Lower leg skin (tissue), 3 donors: ENCODE data around the gene RNF212.

Experiments
- POLR2A ChIP-seq, 2 donors: fragments of 450-650 bp; IDR thresholded peaks; one replicate each; pipeline ENCODE4 v1.6.1; 2016 to 2017; ENCODE audit warnings: antibody characterized with exemption in 2 of 2, mild to moderate bottlenecking in 1 of 2, moderate library complexity in 1 of 2
- TF ChIP-seq, protein P1 (sequence below), 3 donors: fragments of 450-650 bp; IDR thresholded peaks; one replicate each; pipeline ENCODE4 v1.5.1; 2016; ENCODE audit warnings: antibody characterized with exemption in 3 of 3, mild to moderate bottlenecking in 3 of 3, moderate library complexity in 2 of 3

DNA sequence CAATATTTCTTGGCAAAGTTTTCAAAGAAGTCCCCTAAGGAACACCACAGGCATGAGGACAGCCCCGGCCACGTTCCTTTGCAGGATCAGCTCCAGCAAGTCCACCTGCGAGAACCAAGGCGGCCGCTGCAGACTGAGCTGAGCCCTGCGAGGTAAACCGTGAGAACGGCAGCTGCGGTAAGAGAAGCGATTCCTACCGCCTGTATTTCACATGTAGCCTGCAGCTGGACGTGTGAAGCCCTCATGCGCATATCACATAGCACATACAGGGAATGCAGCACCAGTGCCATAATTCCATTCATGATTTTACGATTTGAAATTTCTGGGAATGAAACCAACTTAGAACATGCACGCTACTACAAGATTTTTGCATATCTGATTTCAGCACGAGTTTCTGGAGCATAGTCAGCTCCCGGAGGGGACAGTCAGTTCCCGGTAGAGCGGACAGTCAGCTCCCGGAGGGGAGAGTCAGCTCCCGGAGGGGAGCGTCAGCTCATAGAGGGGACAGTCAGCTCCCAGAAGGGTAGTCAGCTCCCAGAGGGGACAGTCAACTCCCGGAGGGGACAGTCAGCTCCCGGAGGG lies 60.2 kb downstream of the RNF212 start:
- TF ChIP-seq, protein P1, sequence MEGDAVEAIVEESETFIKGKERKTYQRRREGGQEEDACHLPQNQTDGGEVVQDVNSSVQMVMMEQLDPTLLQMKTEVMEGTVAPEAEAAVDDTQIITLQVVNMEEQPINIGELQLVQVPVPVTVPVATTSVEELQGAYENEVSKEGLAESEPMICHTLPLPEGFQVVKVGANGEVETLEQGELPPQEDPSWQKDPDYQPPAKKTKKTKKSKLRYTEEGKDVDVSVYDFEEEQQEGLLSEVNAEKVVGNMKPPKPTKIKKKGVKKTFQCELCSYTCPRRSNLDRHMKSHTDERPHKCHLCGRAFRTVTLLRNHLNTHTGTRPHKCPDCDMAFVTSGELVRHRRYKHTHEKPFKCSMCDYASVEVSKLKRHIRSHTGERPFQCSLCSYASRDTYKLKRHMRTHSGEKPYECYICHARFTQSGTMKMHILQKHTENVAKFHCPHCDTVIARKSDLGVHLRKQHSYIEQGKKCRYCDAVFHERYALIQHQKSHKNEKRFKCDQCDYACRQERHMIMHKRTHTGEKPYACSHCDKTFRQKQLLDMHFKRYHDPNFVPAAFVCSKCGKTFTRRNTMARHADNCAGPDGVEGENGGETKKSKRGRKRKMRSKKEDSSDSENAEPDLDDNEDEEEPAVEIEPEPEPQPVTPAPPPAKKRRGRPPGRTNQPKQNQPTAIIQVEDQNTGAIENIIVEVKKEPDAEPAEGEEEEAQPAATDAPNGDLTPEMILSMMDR (IDR thresholded peaks at IDR 0.05) = no peak
- no peak for TF ChIP-seq POLR2A (IDR thresholded peaks at IDR 0.05)
